Ishikawa (cell line): Measurements from ENCODE around the gene TRPC3.

ENCODE experiments used
- CEBPB ChIP-seq: IDR thresholded peaks from 2 replicates; pipeline ENCODE4 v1.6.1; 2012
- CREB1 ChIP-seq: IDR thresholded peaks from 2 replicates; pipeline ENCODE4 v1.6.1; 2012; ENCODE audit warnings: low read depth
- EGR1 ChIP-seq: IDR thresholded peaks from 2 replicates; pipeline ENCODE4 v1.6.1; 2012
- EP300 ChIP-seq: IDR thresholded peaks from 2 replicates; pipeline ENCODE4 v1.6.1; 2012; ENCODE audit warnings: borderline replicate concordance
- FOXM1 ChIP-seq: IDR thresholded peaks from 2 replicates; pipeline ENCODE4 v1.6.1; 2012; ENCODE audit warnings: low read depth, borderline replicate concordance
- NFIC ChIP-seq: IDR thresholded peaks from 2 replicates; pipeline ENCODE4 v1.6.1; 2012
- RAD21 ChIP-seq: IDR thresholded peaks from 2 replicates; pipeline ENCODE4 v1.6.1; 2012; ENCODE audit warnings: low read depth
- TAF1 ChIP-seq: IDR thresholded peaks from 2 replicates; pipeline ENCODE4 v1.6.1; 2012; ENCODE audit warnings: low read depth, mild to moderate bottlenecking
- ZBTB7A ChIP-seq: IDR thresholded peaks from 2 replicates; pipeline ENCODE4 v1.6.1; 2012; ENCODE audit warnings: low read depth
- TF ChIP-seq, protein P1 (sequence below): IDR thresholded peaks from 2 replicates; pipeline ENCODE4 v1.6.1; 2012; ENCODE audit warnings: low read depth, mild to moderate bottlenecking
- TF ChIP-seq, protein P2 (sequence below): IDR thresholded peaks from 2 replicates; pipeline ENCODE4 v1.6.1; 2012
- TF ChIP-seq, protein P3 (sequence below): IDR thresholded peaks from 2 replicates; pipeline ENCODE4 v1.6.1; 2012

DNA sequence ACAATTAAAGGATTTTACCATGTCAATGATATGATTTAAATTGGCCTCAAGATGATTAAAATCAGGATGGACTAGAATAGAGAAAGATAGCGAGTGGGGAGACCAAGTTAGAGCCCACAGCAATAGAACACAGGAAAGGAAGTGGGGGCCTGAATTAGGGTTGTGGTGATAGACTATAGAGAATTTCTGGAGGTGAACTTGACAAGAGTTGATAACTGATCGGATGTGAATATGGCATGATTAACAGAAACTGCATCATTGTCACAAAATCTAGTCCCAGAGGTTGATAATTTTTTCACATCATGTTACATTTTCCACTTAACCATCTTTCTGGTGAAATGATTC lies 26.3 kb upstream of the TRPC3 start:
- TF ChIP-seq EP300 = no peak
- no peak for TF ChIP-seq NFIC
- TF ChIP-seq TAF1 = no peak
- TF ChIP-seq, protein P1, sequence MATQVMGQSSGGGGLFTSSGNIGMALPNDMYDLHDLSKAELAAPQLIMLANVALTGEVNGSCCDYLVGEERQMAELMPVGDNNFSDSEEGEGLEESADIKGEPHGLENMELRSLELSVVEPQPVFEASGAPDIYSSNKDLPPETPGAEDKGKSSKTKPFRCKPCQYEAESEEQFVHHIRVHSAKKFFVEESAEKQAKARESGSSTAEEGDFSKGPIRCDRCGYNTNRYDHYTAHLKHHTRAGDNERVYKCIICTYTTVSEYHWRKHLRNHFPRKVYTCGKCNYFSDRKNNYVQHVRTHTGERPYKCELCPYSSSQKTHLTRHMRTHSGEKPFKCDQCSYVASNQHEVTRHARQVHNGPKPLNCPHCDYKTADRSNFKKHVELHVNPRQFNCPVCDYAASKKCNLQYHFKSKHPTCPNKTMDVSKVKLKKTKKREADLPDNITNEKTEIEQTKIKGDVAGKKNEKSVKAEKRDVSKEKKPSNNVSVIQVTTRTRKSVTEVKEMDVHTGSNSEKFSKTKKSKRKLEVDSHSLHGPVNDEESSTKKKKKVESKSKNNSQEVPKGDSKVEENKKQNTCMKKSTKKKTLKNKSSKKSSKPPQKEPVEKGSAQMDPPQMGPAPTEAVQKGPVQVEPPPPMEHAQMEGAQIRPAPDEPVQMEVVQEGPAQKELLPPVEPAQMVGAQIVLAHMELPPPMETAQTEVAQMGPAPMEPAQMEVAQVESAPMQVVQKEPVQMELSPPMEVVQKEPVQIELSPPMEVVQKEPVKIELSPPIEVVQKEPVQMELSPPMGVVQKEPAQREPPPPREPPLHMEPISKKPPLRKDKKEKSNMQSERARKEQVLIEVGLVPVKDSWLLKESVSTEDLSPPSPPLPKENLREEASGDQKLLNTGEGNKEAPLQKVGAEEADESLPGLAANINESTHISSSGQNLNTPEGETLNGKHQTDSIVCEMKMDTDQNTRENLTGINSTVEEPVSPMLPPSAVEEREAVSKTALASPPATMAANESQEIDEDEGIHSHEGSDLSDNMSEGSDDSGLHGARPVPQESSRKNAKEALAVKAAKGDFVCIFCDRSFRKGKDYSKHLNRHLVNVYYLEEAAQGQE = no peak
- TF ChIP-seq, protein P2, sequence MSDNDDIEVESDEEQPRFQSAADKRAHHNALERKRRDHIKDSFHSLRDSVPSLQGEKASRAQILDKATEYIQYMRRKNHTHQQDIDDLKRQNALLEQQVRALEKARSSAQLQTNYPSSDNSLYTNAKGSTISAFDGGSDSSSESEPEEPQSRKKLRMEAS = no peak
- no peak for TF ChIP-seq RAD21
- TF ChIP-seq ZBTB7A = no peak
- TF ChIP-seq FOXM1 = no peak
- no peak for TF ChIP-seq EGR1
- TF ChIP-seq CREB1 = no peak
- no peak for TF ChIP-seq CEBPB
- TF ChIP-seq, protein P3, sequence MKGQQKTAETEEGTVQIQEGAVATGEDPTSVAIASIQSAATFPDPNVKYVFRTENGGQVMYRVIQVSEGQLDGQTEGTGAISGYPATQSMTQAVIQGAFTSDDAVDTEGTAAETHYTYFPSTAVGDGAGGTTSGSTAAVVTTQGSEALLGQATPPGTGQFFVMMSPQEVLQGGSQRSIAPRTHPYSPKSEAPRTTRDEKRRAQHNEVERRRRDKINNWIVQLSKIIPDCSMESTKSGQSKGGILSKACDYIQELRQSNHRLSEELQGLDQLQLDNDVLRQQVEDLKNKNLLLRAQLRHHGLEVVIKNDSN = no peak
